Measurements from ENCODE around the gene CPNE9.

- TF ChIP-seq, protein P1, sequence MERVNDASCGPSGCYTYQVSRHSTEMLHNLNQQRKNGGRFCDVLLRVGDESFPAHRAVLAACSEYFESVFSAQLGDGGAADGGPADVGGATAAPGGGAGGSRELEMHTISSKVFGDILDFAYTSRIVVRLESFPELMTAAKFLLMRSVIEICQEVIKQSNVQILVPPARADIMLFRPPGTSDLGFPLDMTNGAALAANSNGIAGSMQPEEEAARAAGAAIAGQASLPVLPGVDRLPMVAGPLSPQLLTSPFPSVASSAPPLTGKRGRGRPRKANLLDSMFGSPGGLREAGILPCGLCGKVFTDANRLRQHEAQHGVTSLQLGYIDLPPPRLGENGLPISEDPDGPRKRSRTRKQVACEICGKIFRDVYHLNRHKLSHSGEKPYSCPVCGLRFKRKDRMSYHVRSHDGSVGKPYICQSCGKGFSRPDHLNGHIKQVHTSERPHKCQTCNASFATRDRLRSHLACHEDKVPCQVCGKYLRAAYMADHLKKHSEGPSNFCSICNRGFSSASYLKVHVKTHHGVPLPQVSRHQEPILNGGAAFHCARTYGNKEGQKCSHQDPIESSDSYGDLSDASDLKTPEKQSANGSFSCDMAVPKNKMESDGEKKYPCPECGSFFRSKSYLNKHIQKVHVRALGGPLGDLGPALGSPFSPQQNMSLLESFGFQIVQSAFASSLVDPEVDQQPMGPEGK (CRISPR knock-in tag; IDR thresholded peaks at IDR 0.05; ENCODE audit: borderline replicate concordance): no peak
- TF ChIP-seq TCF4 (CRISPR knock-in tag; IDR thresholded peaks at IDR 0.05; ENCODE audit: borderline replicate concordance): no peak
These were observed 9.5 kb downstream of the CPNE9 start for GRCh38 chr3:9713142-9713541.

All from SK-N-SH treated with all-trans-retinoic acid at 6 μM for 48 hours (cell line).